Transverse colon (tissue), 4 donors: ENCODE data around the gene TNS1. TPM values are rescaled to one million over a fixed set of nuclear protein-coding genes. Genes with fewer than 3 reads are reported as not detected.

Source experiments
- DNase-seq: peaks from one replicate; pipeline ENCODE4 v3.0.0-alpha.2; 2019
- H3K27ac ChIP-seq, 4 donors: fragments of 200-600 bp; sonication (generic); 2 replicates each; pipeline ENCODE4 v1.5.1; 2016 to 2018; ENCODE audit warnings: inconsistent platforms in 4 of 4
- H3K27me3 ChIP-seq: fragments of 200-600 bp; sonication (generic); 2 replicates; pipeline ENCODE4 v1.5.1; 2017; ENCODE audit warnings: inconsistent platforms
- H3K36me3 ChIP-seq, 4 donors: fragments of 200-600 bp; sonication (generic); 2 replicates each; pipeline ENCODE4 v1.5.1; 2017 to 2019; ENCODE audit warnings: inconsistent platforms in 4 of 4
- H3K4me1 ChIP-seq, 4 donors: fragments of 200-600 bp; sonication (generic); 2 replicates each; pipeline ENCODE4 v1.5.1; 2017 to 2020; ENCODE audit warnings: inconsistent platforms in 4 of 4
- H3K4me3 ChIP-seq, 4 donors: fragments of 200-600 bp; sonication (generic); 1 replicate in 1 of 4; 2 replicates in 3 of 4; pipeline versions ENCODE4 v1.5.1 to v1.6.1; 2017 to 2019; ENCODE audit warnings: inconsistent platforms in 4 of 4
- H3K9me3 ChIP-seq, 2 donors: fragments of 200-600 bp; sonication (generic); 2 replicates each; pipeline ENCODE4 v1.5.1; 2017 to 2019; ENCODE audit warnings: inconsistent platforms in 2 of 2
- EP300 ChIP-seq: sonication (generic); formaldehyde crosslinking; IDR thresholded peaks from one replicate; pipeline ENCODE4 v1.6.1; 2017; ENCODE audit warnings: antibody characterized with exemption, low read depth
- POLR2A ChIP-seq: fragments of 450-650 bp; IDR thresholded peaks from one replicate; pipeline ENCODE4 v1.6.1; 2016; ENCODE audit warnings: antibody characterized with exemption, mild to moderate bottlenecking, moderate library complexity
- POLR2AphosphoS5 ChIP-seq, 3 donors: sonication (generic); formaldehyde crosslinking; IDR thresholded peaks; one replicate each; pipeline ENCODE4 v1.6.1; 2016; ENCODE audit warnings: antibody characterized with exemption in 3 of 3
- WGBS, 2 donors: methylation state at CpG; one replicate each; pipeline ENCODE4 v1.1.5; 2018; ENCODE audit warnings: low coverage in 1 of 2; 5-methylcytosine and 5-hydroxymethylcytosine counted together
- in situ Hi-C, 4 donors: fragments of 200-750 bp; cut with MboI; loops; one replicate each; pipeline versions ENCODE4 v1.15.0 to v1.15.1; 2017; ENCODE audit warnings: low sequenced_read_pairs in 3 of 4, low pct_ligation_motif_present in 1 of 4, low pct_unique_long_range_greater_than_20kb in 1 of 4
- intact Hi-C: fragments of 100-400 bp; cut with DNase I; formaldehyde crosslinking; loops from one replicate; pipeline ENCODE4 v1.15.1; 2023; ENCODE audit warnings: low total_unique reads
- total RNA-seq, 4 donors: library from RNA; depleted of rRNA; stranded (reverse); fragments of >200 nt; gene quantifications; one replicate each; pipeline ENCODE4 v1.1.0, GENCODE V29; 2016
- TF ChIP-seq, protein P1 (sequence below), 5 experiments: fragments of 200-600 bp in 3 of 5; fragments of 450-650 bp in 2 of 5; sonication (generic) in 3 of 5; IDR thresholded peaks; 1 replicate in 2 of 5; 2 replicates in 3 of 5; pipeline ENCODE4 v1.5.1; 2016 to 2017; ENCODE audit warnings: antibody characterized with exemption in 5 of 5, inconsistent platforms in 3 of 5, mild to moderate bottlenecking in 2 of 5, moderate library complexity in 1 of 5

Gene TNS1
- total RNA-seq, 4 donors from 2014 or later = 101 to 487 (median 231) TPM

DNA sequence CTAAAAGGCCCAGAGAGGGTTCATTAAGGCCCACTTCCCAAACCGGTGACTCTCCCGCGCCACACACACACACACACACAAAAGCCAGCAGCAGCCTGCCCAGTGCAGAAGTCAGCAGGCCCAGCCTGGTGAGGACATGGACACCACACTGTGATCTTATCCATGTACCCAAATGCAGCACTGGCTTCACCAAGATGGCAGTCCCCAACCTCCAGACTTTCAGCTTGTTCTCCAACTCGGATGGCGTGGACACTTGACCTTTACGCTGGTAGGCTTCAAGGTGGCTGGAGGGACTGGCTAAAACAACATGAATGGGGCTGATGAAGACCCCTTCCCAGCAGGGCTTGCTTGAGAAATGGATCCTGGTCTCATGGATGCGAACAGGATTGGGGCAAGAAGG is 50.4 kb downstream of the TNS1 start:
- in situ Hi-C loops (no loop called here), intact Hi-C loops (loop anchor here (5.0 kb wide), 1 partner anchor 760 kb away; the partner anchor contains the start of gene TTLL4)
- Histone ChIP-seq H3K4me3 (no peak overlapping the region), H3K27ac (peak overlapping the region; percentile 78 to 95 (median 86)), H3K27me3 (no peaks in the 10 kb centered on the region), H3K9me3 (no peaks in the 10 kb centered on the region), H3K36me3 (no peaks in the 10 kb centered on the region), H3K4me1 (peaks cover 39 to 65% (median 49%) of the 10 kb centered on the region in 4 donors)
- DNase-seq = no peak
- TF ChIP-seq EP300 = no peak
- no peak for TF ChIP-seq POLR2A
- TF ChIP-seq POLR2AphosphoS5 (IDR thresholded peaks at IDR 0.05) = no peak
- TF ChIP-seq, protein P1, sequence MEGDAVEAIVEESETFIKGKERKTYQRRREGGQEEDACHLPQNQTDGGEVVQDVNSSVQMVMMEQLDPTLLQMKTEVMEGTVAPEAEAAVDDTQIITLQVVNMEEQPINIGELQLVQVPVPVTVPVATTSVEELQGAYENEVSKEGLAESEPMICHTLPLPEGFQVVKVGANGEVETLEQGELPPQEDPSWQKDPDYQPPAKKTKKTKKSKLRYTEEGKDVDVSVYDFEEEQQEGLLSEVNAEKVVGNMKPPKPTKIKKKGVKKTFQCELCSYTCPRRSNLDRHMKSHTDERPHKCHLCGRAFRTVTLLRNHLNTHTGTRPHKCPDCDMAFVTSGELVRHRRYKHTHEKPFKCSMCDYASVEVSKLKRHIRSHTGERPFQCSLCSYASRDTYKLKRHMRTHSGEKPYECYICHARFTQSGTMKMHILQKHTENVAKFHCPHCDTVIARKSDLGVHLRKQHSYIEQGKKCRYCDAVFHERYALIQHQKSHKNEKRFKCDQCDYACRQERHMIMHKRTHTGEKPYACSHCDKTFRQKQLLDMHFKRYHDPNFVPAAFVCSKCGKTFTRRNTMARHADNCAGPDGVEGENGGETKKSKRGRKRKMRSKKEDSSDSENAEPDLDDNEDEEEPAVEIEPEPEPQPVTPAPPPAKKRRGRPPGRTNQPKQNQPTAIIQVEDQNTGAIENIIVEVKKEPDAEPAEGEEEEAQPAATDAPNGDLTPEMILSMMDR (IDR thresholded peaks at IDR 0.05) = no peak
- whole genome bisulfite sequencing, 2 donors = 89% methylated on average over 7 of the region's 7 CpGs; no CpG with 5 or more reads in 1 of the 2 donors

DNA sequence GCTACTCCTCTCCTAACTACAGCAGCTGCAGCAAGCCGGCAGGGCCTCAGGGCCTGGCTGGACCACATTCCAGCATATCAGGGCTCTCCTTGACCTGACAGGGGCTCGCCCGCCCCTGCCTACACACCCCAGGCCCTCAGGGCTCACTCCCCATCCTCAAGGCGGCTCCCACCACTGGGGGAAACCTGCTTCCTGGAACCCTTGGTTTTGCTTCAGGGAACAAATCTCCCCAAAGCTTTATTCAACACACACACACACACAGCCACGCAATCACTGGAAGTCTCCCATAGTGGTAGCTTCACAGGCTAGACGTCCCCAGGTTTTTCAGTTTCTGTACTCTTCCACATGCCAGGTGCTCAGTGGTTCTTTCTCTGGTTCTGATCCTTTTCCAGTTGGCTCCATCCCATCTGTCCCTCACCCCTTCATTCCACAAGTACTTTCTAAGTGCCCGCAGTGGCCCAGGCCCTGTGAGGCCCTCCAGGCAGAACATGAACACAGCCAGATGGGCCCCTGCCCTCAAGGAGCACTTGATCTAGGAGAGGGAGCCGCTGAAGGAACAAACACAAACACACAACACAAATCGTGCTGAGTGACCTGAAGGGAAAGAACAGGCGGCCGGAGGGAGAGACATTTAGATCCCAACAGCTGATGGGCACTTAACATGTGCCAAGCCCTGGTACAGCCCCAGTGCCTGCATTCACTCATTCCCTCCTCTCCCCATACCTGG is 51.1 kb downstream of the TNS1 start:
- WGBS, 2 donors = 82% methylated on average over 11 of the region's 11 CpGs; no CpG with 5 or more reads in 1 of the 2 donors
- H3K9me3 ChIP-seq = no peaks in the 10 kb centered on the region
- H3K4me3 ChIP-seq = no peak overlapping the region
- intact Hi-C loops = loop anchor here (5.0 kb wide), 1 partner anchor 761 kb away; the partner anchor contains the start of gene TTLL4
- TF ChIP-seq POLR2AphosphoS5 (IDR thresholded peaks at IDR 0.05) = no peak
- TF ChIP-seq POLR2A = no peak
- no peak for TF ChIP-seq EP300
- TF ChIP-seq, protein P1 (IDR thresholded peaks at IDR 0.05) = no peak
- H3K27me3 ChIP-seq = no peaks in the 10 kb centered on the region
- H3K27ac ChIP-seq = peak overlapping the region; percentile 78 to 95 (median 86)
- no peaks in the 10 kb centered on the region for H3K36me3 ChIP-seq
- DNase-seq = no peak
- in situ Hi-C loops = no loop called here
- peaks cover 39 to 60% (median 49%) of the 10 kb centered on the region in 4 donors for H3K4me1 ChIP-seq

DNA sequence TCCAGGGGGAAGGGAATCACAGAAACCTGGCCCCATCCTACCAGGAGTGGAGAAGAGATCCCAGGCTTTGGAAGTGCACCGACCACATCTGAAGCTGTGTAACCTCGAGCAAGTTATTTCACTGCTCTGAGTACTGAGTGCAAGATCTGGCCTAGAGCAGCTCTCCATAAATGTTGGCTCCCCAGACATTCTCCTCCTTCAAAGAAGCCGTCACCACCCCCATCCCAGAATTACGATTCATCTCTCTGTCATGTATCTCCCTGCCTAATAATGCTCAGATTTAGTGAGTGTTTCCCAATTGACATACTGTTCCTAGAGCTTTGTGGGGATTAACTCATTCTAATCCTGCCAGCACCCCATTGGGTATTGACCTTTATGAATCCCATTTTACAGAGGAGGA is 51.7 kb downstream of the TNS1 start:
- WGBS, 2 donors = 71% methylated on average over 4 of the region's 4 CpGs; no CpG with 5 or more reads in 1 of the 2 donors
- H3K36me3 ChIP-seq = no peaks in the 10 kb centered on the region
- H3K4me1 ChIP-seq = peaks cover 39 to 56% (median 48%) of the 10 kb centered on the region in 4 donors
- no peak overlapping the region for H3K4me3 ChIP-seq
- intact Hi-C loops = loop anchor here (5.0 kb wide), 1 partner anchor 761 kb away; the partner anchor contains the start of gene TTLL4
- no peak for DNase-seq
- TF ChIP-seq, protein P1 (IDR thresholded peaks at IDR 0.05) = no peak
- H3K27ac ChIP-seq = peak overlapping the region; percentile 78 to 95 (median 86)
- no peaks in the 10 kb centered on the region for H3K27me3 ChIP-seq
- in situ Hi-C loops = no loop called here
- H3K9me3 ChIP-seq = no peaks in the 10 kb centered on the region

DNA sequence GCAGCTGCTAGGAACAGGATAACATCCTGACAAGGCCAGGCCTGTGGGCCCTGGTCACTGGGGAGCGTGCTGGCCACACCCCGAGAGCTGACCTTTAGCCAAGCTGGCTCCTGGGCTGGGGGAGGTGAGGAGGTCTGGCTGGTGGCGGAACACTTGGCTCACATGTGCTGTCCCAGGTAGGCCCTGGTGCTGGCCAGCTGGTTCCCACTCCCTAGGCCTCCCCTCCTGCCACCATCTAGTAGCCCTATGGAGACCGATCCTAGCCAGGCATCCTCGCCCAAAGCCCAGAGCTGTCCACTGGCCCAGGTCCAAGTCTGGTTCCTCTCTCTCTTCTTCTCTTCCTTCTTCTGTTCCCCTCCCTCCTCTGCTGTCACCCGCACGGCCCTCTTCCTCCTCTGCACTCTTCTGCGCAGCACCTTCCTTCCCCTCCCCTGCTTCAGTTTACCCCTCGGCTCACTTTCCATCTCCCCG is 52.4 kb downstream of the TNS1 start:
- Histone ChIP-seq H3K4me1 (peaks cover 36 to 56% (median 46%) of the 10 kb centered on the region in 4 donors), H3K4me3 (no peak overlapping the region), H3K36me3 (no peaks in the 10 kb centered on the region), H3K9me3 (no peaks in the 10 kb centered on the region), H3K27me3 (no peaks in the 10 kb centered on the region), H3K27ac (peak overlapping the region; percentile 78 to 95 (median 86))
- DNase-seq = no peak
- in situ Hi-C loops (no loop called here), intact Hi-C loops (loop anchor here (5.0 kb wide), 1 partner anchor 762 kb away; the partner anchor contains the start of gene TTLL4)
- 72% methylated on average over 10 of the region's 10 CpGs; no CpG with 5 or more reads in 1 of the 2 donors for WGBS, 2 donors
- no peak for TF ChIP-seq POLR2AphosphoS5 (IDR thresholded peaks at IDR 0.05)
- no peak for TF ChIP-seq POLR2A
- TF ChIP-seq, protein P1 (IDR thresholded peaks at IDR 0.05) = no peak
- no peak for TF ChIP-seq EP300
